ENCODE data around the gene ADAMTS9.

ADAMTS9 gene

GRCh38 chr3:64523324-64523723 lies 164.5 kb downstream of the ADAMTS9 start:
- no peak overlapping the region for H3K4me3 ChIP-seq (ENCODE audit: insufficient read depth in 1 of 2, low read depth in 1 of 2, low read length in 2 of 2)
- 97% methylated on average over 1 of the region's 3 CpGs for WGBS
- no peak overlapping the region for H3K4ac ChIP-seq (ENCODE audit: low read depth in 1 of 2, low read length in 2 of 2)
- H2AK5ac ChIP-seq (ENCODE audit: low read length, severe bottlenecking): no peak overlapping the region
- H2BK120ac ChIP-seq (ENCODE audit: low read depth, low read length): no peak overlapping the region
- H2BK5ac ChIP-seq (ENCODE audit: low read depth, low read length, poor library complexity, severe bottlenecking): no peak overlapping the region
- no peak overlapping the region for H3K18ac ChIP-seq (ENCODE audit: low read depth in 1 of 2, low read length in 2 of 2)
- no peaks in the 10 kb centered on the region for H3K4me1 ChIP-seq (ENCODE audit: control insufficient read depth, insufficient read depth, low read depth, low read length)
- H4K91ac ChIP-seq (ENCODE audit: low read length): no peak overlapping the region
- H3K27ac ChIP-seq (ENCODE audit: low read length, poor library complexity, severe bottlenecking): no peak overlapping the region
- H3K79me1 ChIP-seq (replicated peaks; ENCODE audit: low read length, poor library complexity, severe bottlenecking): no peaks in the 10 kb centered on the region
- H3K9ac ChIP-seq (ENCODE audit: low read length): no peak overlapping the region
- H2BK12ac ChIP-seq (ENCODE audit: low read length in 2 of 2): no peak overlapping the region
- H2AFZ ChIP-seq (ENCODE audit: low read depth, low read length): no peak overlapping the region
- no peak overlapping the region for H4K8ac ChIP-seq (ENCODE audit: low read length)
- H3K9me3 ChIP-seq (ENCODE audit: control insufficient read depth, low read length): peaks cover 6% of the 10 kb centered on the region
- no peak overlapping the region for H3K4me2 ChIP-seq (ENCODE audit: low read length, poor library complexity, severe bottlenecking)
- no peaks in the 10 kb centered on the region for H3K27me3 ChIP-seq (ENCODE audit: control insufficient read depth in 1 of 2, insufficient read depth in 1 of 2, low read length in 2 of 2)
- no peak overlapping the region for H2BK15ac ChIP-seq (ENCODE audit: low read depth, poor library complexity, severe bottlenecking)
- no peak for DNase-seq
- peaks cover 0 to 2% of the 10 kb centered on the region in 2 experiments for H3K36me3 ChIP-seq (ENCODE audit: control insufficient read depth in 1 of 2, insufficient read depth in 2 of 2, low read depth in 1 of 2, low read length in 2 of 2)
- H3K23ac ChIP-seq (ENCODE audit: low read length in 2 of 2): no peak overlapping the region
- no peak overlapping the region for H3K14ac ChIP-seq (ENCODE audit: low read length in 2 of 2)

GRCh38 chr3:64520334-64520733 lies 167.5 kb downstream of the ADAMTS9 start:
- H3K14ac ChIP-seq (ENCODE audit: low read length in 2 of 2): no peak overlapping the region
- H3K4me1 ChIP-seq (ENCODE audit: control insufficient read depth, insufficient read depth, low read depth, low read length): no peaks in the 10 kb centered on the region
- H3K4me2 ChIP-seq (ENCODE audit: low read length, poor library complexity, severe bottlenecking): no peak overlapping the region
- no peak overlapping the region for H3K27ac ChIP-seq (ENCODE audit: low read length, poor library complexity, severe bottlenecking)
- no peak overlapping the region for H4K91ac ChIP-seq (ENCODE audit: low read length)
- no peak overlapping the region for H2BK15ac ChIP-seq (ENCODE audit: low read depth, poor library complexity, severe bottlenecking)
- no peak overlapping the region for H3K4ac ChIP-seq (ENCODE audit: low read depth in 1 of 2, low read length in 2 of 2)
- H4K8ac ChIP-seq (ENCODE audit: low read length): no peak overlapping the region
- no peak overlapping the region for H2AK5ac ChIP-seq (ENCODE audit: low read length, severe bottlenecking)
- no peak overlapping the region for H3K23ac ChIP-seq (ENCODE audit: low read length in 2 of 2)
- no peaks in the 10 kb centered on the region for H3K79me1 ChIP-seq (replicated peaks; ENCODE audit: low read length, poor library complexity, severe bottlenecking)
- H2BK12ac ChIP-seq (ENCODE audit: low read length in 2 of 2): no peak overlapping the region
- peaks cover 6% of the 10 kb centered on the region for H3K9me3 ChIP-seq (ENCODE audit: control insufficient read depth, low read length)
- H2BK5ac ChIP-seq (ENCODE audit: low read depth, low read length, poor library complexity, severe bottlenecking): no peak overlapping the region
- no peak overlapping the region for H2BK120ac ChIP-seq (ENCODE audit: low read depth, low read length)
- no peak overlapping the region for H2AFZ ChIP-seq (ENCODE audit: low read depth, low read length)
- no peaks in the 10 kb centered on the region for H3K27me3 ChIP-seq (ENCODE audit: control insufficient read depth in 1 of 2, insufficient read depth in 1 of 2, low read length in 2 of 2)
- WGBS: 86% methylated on average over 3 of the region's 3 CpGs
- H3K4me3 ChIP-seq (ENCODE audit: insufficient read depth in 1 of 2, low read depth in 1 of 2, low read length in 2 of 2): no peak overlapping the region
- no peak overlapping the region for H3K9ac ChIP-seq (ENCODE audit: low read length)
- DNase-seq: no peak
- no peak overlapping the region for H3K18ac ChIP-seq (ENCODE audit: low read depth in 1 of 2, low read length in 2 of 2)
- H3K36me3 ChIP-seq (ENCODE audit: control insufficient read depth in 1 of 2, insufficient read depth in 2 of 2, low read depth in 1 of 2, low read length in 2 of 2): peaks cover 0 to 2% of the 10 kb centered on the region in 2 experiments

- Histone ChIP-seq H3K4me2 (ENCODE audit: low read length, poor library complexity, severe bottlenecking) (no peak overlapping the region), H4K8ac (ENCODE audit: low read length) (no peak overlapping the region), H2AK5ac (ENCODE audit: low read length, severe bottlenecking) (no peak overlapping the region), H2AFZ (ENCODE audit: low read depth, low read length) (no peak overlapping the region), H3K79me1 (replicated peaks; ENCODE audit: low read length, poor library complexity, severe bottlenecking) (no peaks in the 10 kb centered on the region), H3K14ac (ENCODE audit: low read length in 2 of 2) (no peak overlapping the region), H2BK15ac (ENCODE audit: low read depth, poor library complexity, severe bottlenecking) (no peak overlapping the region), H3K23ac (ENCODE audit: low read length in 2 of 2) (no peak overlapping the region), H2BK12ac (ENCODE audit: low read length in 2 of 2) (no peak overlapping the region), H3K9me3 (ENCODE audit: control insufficient read depth, low read length) (peaks cover 6% of the 10 kb centered on the region), H3K18ac (ENCODE audit: low read depth in 1 of 2, low read length in 2 of 2) (no peak overlapping the region), H3K36me3 (ENCODE audit: control insufficient read depth in 1 of 2, insufficient read depth in 2 of 2, low read depth in 1 of 2, low read length in 2 of 2) (peaks cover 0 to 2% of the 10 kb centered on the region in 2 experiments), H2BK5ac (ENCODE audit: low read depth, low read length, poor library complexity, severe bottlenecking) (no peak overlapping the region), H3K4ac (ENCODE audit: low read depth in 1 of 2, low read length in 2 of 2) (no peak overlapping the region), H3K4me3 (ENCODE audit: insufficient read depth in 1 of 2, low read depth in 1 of 2, low read length in 2 of 2) (no peak overlapping the region), H3K27me3 (ENCODE audit: control insufficient read depth in 1 of 2, insufficient read depth in 1 of 2, low read length in 2 of 2) (no peaks in the 10 kb centered on the region), H3K4me1 (ENCODE audit: control insufficient read depth, insufficient read depth, low read depth, low read length) (no peaks in the 10 kb centered on the region), H2BK120ac (ENCODE audit: low read depth, low read length) (no peak overlapping the region), H4K91ac (ENCODE audit: low read length) (no peak overlapping the region), H3K27ac (ENCODE audit: low read length, poor library complexity, severe bottlenecking) (no peak overlapping the region), H3K9ac (ENCODE audit: low read length) (no peak overlapping the region)
- WGBS: 86% methylated on average over 1 of the region's 1 CpG
- peak; percentile 40 for DNase-seq
Observed at GRCh38 chr3:64518950-64519349, 168.8 kb downstream of the ADAMTS9 start.

- Histone ChIP-seq H3K4me3 (ENCODE audit: insufficient read depth in 1 of 2, low read depth in 1 of 2, low read length in 2 of 2) (no peak overlapping the region), H4K91ac (ENCODE audit: low read length) (no peak overlapping the region), H4K8ac (ENCODE audit: low read length) (no peak overlapping the region), H2BK15ac (ENCODE audit: low read depth, poor library complexity, severe bottlenecking) (no peak overlapping the region), H3K4ac (ENCODE audit: low read depth in 1 of 2, low read length in 2 of 2) (no peak overlapping the region), H2BK12ac (ENCODE audit: low read length in 2 of 2) (no peak overlapping the region), H3K4me1 (ENCODE audit: control insufficient read depth, insufficient read depth, low read depth, low read length) (no peaks in the 10 kb centered on the region), H2AK5ac (ENCODE audit: low read length, severe bottlenecking) (no peak overlapping the region), H3K18ac (ENCODE audit: low read depth in 1 of 2, low read length in 2 of 2) (no peak overlapping the region), H2BK120ac (ENCODE audit: low read depth, low read length) (no peak overlapping the region), H3K27me3 (ENCODE audit: control insufficient read depth in 1 of 2, insufficient read depth in 1 of 2, low read length in 2 of 2) (no peaks in the 10 kb centered on the region), H3K9me3 (ENCODE audit: control insufficient read depth, low read length) (peaks cover 5% of the 10 kb centered on the region), H3K79me1 (replicated peaks; ENCODE audit: low read length, poor library complexity, severe bottlenecking) (no peaks in the 10 kb centered on the region), H3K4me2 (ENCODE audit: low read length, poor library complexity, severe bottlenecking) (no peak overlapping the region), H3K27ac (ENCODE audit: low read length, poor library complexity, severe bottlenecking) (no peak overlapping the region), H3K14ac (ENCODE audit: low read length in 2 of 2) (no peak overlapping the region), H2AFZ (ENCODE audit: low read depth, low read length) (no peak overlapping the region), H3K23ac (ENCODE audit: low read length in 2 of 2) (no peak overlapping the region), H3K9ac (ENCODE audit: low read length) (no peak overlapping the region), H2BK5ac (ENCODE audit: low read depth, low read length, poor library complexity, severe bottlenecking) (no peak overlapping the region), H3K36me3 (ENCODE audit: control insufficient read depth in 1 of 2, insufficient read depth in 2 of 2, low read depth in 1 of 2, low read length in 2 of 2) (peaks cover 0 to 2% of the 10 kb centered on the region in 2 experiments)
- 95% methylated on average over 5 of the region's 6 CpGs for WGBS
- DNase-seq: no peak
Observed at GRCh38 chr3:64518496-64518895, 169.3 kb downstream of the ADAMTS9 start.
